Esophagus muscularis mucosa (tissue), 4 donors: ENCODE measurements around the gene MORN3. TPM values are rescaled to one million over a fixed set of nuclear protein-coding genes. Genes with fewer than 3 reads are reported as not detected.
A peak's percentile ranks its signal among the peaks of the same experiment; 100 is the strongest.

Experiments used
- DNase-seq: peaks from one replicate; pipeline ENCODE4 v3.0.0-alpha.2; 2017; ENCODE audit errors: extremely low spot score
- H3K27ac ChIP-seq, 4 donors: fragments of 200-600 bp; sonication (generic); replicated peaks in 1 of 4; 1 replicate in 3 of 4; 2 replicates in 1 of 4; pipeline ENCODE4 v1.5.1; 2016 to 2019; ENCODE audit warnings: mild to moderate bottlenecking in 1 of 4
- H3K27me3 ChIP-seq, 4 donors: fragments of 200-600 bp; sonication (generic); one replicate each; pipeline versions ENCODE4 v1.5.1 to v1.6.0; 2016 to 2019
- H3K36me3 ChIP-seq, 4 donors: fragments of 200-600 bp; sonication (generic); one replicate each; pipeline ENCODE4 v1.5.1; 2016 to 2019
- H3K4me1 ChIP-seq, 4 donors: fragments of 200-600 bp; sonication (generic); one replicate each; pipeline ENCODE4 v1.5.1; 2016 to 2019
- H3K4me3 ChIP-seq, 4 donors: fragments of 200-600 bp; sonication (generic); 1 replicate in 2 of 4; 2 replicates in 2 of 4; pipeline ENCODE4 v1.5.1; 2016 to 2019; ENCODE audit warnings: mild to moderate bottlenecking in 4 of 4, moderate library complexity in 1 of 4
- H3K9me3 ChIP-seq, 4 donors: fragments of 200-600 bp; sonication (generic); 1 replicate in 3 of 4; 2 replicates in 1 of 4; pipeline ENCODE4 v1.5.1; 2016 to 2019
- EP300 ChIP-seq: sonication (generic); formaldehyde crosslinking; IDR thresholded peaks from one replicate; pipeline ENCODE4 v1.6.1; 2017; ENCODE audit warnings: antibody characterized with exemption
- POLR2A ChIP-seq: fragments of 450-650 bp; IDR thresholded peaks from one replicate; pipeline ENCODE4 v1.6.1; 2017; ENCODE audit warnings: antibody characterized with exemption, moderate library complexity, mild to moderate bottlenecking, low read depth
- POLR2AphosphoS5 ChIP-seq, 2 donors: sonication (generic); formaldehyde crosslinking; IDR thresholded peaks; one replicate each; pipeline ENCODE4 v1.6.1; 2017; ENCODE audit warnings: antibody characterized with exemption in 2 of 2
- WGBS: methylation state at CpG from one replicate; pipeline ENCODE4 v1.1.5; 2018; 5-methylcytosine and 5-hydroxymethylcytosine counted together
- intact Hi-C: fragments of 100-400 bp; cut with DNase I; formaldehyde crosslinking; loops from one replicate; pipeline ENCODE4 v1.15.1; 2023
- total RNA-seq, 4 donors: library from RNA; depleted of rRNA; stranded (reverse); fragments of >200 nt; gene quantifications; one replicate each; pipeline versions ENCODE4 v1.1.0 to v1.2.1, GENCODE V29; 2016
- TF ChIP-seq, protein P1 (sequence below), 3 experiments: fragments of 200-600 bp in 2 of 3; fragments of 450-650 bp in 1 of 3; sonication (generic) in 2 of 3; IDR thresholded peaks; one replicate each; pipeline ENCODE4 v1.5.1; 2017 to 2019; ENCODE audit warnings: antibody characterized with exemption in 3 of 3, mild to moderate bottlenecking in 2 of 3, moderate library complexity in 1 of 3

Gene MORN3
- total RNA-seq, 4 donors from 2014 or later = 0.13 to 1.2 (median 0.17) TPM; not detected in 1

DNA sequence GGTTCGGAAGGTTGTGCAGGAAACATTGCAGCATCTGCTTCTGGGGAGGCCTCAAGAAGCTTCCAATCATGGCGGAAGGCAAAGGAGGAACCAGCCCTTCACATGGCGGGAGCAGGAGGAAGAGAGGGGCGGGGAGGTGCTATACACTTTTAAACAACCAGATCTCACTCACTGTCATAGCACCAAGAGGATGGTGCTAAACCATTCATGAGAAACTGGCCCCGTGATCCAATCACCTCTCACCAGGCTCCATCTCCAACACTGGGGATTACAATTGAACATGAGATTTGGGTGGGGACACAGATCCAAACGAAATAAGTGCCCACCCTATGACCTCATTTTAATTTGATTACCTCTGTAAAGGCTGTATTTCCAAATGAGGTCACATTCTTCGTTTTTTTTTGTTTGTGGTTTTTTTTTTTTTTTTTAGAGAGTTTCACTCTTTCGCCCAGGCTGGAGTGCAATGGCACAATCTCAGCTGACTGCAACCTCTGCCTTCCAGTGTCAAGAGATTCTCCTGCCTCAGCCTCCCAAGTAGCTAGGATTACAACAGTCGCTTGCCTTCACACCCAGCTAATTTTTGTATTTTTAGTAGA is 54.5 kb downstream of the MORN3 start:
- H3K9me3 ChIP-seq = no peaks in the 10 kb centered on the region
- no peak for DNase-seq
- intact Hi-C loops = no loop called here
- TF ChIP-seq POLR2AphosphoS5 (IDR thresholded peaks at IDR 0.05) (no peak), POLR2A (no peak), EP300 (no peak)
- TF ChIP-seq, protein P1, sequence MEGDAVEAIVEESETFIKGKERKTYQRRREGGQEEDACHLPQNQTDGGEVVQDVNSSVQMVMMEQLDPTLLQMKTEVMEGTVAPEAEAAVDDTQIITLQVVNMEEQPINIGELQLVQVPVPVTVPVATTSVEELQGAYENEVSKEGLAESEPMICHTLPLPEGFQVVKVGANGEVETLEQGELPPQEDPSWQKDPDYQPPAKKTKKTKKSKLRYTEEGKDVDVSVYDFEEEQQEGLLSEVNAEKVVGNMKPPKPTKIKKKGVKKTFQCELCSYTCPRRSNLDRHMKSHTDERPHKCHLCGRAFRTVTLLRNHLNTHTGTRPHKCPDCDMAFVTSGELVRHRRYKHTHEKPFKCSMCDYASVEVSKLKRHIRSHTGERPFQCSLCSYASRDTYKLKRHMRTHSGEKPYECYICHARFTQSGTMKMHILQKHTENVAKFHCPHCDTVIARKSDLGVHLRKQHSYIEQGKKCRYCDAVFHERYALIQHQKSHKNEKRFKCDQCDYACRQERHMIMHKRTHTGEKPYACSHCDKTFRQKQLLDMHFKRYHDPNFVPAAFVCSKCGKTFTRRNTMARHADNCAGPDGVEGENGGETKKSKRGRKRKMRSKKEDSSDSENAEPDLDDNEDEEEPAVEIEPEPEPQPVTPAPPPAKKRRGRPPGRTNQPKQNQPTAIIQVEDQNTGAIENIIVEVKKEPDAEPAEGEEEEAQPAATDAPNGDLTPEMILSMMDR (IDR thresholded peaks at IDR 0.05) = no peak
- no peaks in the 10 kb centered on the region for H3K36me3 ChIP-seq
- 78% methylated on average over 9 of the region's 9 CpGs for WGBS
- H3K27ac ChIP-seq = no peak overlapping the region
- no peak overlapping the region for H3K4me3 ChIP-seq
- H3K27me3 ChIP-seq = no peaks in the 10 kb centered on the region
- H3K4me1 ChIP-seq = peaks cover 11 to 27% (median 19%) of the 10 kb centered on the region in 4 donors

DNA sequence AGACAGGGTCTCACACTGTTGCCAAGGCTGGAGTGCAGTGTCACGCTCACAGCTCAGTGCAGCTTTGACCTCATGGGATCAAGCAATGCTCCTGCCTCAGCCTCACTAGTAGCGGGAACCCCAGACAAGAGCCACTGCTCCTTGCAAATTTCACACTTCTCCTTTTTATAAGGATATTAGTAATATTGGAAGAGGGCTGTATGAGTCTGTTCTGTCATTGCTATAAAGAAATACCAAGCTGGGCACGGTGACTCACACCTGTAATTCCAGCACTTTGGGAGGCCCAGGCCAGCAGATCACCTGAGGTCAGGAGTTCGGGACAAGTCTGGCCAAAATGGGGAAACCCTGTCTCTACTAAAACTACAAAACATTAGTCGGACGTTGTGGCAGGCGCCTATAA is 56.0 kb downstream of the MORN3 start:
- peaks cover 12 to 24% (median 20%) of the 10 kb centered on the region in 4 donors for H3K4me1 ChIP-seq
- DNase-seq = no peak
- no peaks in the 10 kb centered on the region for H3K36me3 ChIP-seq
- WGBS = 89% methylated on average over 7 of the region's 7 CpGs
- intact Hi-C loops = no loop called here
- H3K27ac ChIP-seq = no peak overlapping the region
- TF ChIP-seq POLR2AphosphoS5 (IDR thresholded peaks at IDR 0.05) = no peak
- no peak overlapping the region for H3K4me3 ChIP-seq
- H3K9me3 ChIP-seq = no peaks in the 10 kb centered on the region
- H3K27me3 ChIP-seq = no peaks in the 10 kb centered on the region

DNA sequence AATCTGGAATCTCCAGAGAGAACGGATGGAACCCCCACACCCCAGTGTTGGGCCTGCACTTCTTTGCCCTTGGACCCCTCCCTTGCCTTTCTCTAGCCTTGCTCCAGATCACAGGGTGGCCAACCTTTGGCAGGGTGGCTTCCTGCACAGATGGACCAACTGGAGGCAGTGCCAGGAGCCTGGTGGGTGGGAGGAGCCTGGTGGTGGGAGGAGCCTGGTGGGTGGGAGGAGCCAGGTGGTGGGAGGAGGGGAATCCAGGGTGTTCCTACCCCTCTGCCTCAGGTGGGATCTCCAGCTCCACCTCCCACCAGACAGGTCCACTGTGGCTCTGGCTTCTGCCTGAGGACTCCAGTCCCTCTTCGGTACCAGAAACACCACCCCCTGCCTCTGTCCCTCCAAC is 58.1 kb downstream of the MORN3 start:
- no peaks in the 10 kb centered on the region for H3K9me3 ChIP-seq
- TF ChIP-seq, protein P1 (IDR thresholded peaks at IDR 0.05) = no peak
- TF ChIP-seq POLR2AphosphoS5 (IDR thresholded peaks at IDR 0.05) = no peak
- TF ChIP-seq POLR2A = no peak
- peak overlapping the region; percentile 75 to 85 (median 80) for H3K27ac ChIP-seq
- intact Hi-C loops = no loop called here
- no peaks in the 10 kb centered on the region for H3K27me3 ChIP-seq
- 91% methylated on average over 2 of the region's 2 CpGs for WGBS
- no peaks in the 10 kb centered on the region for H3K36me3 ChIP-seq
- no peak overlapping the region for H3K4me3 ChIP-seq
- no peak for DNase-seq
- peaks cover 12 to 24% (median 20%) of the 10 kb centered on the region in 4 donors for H3K4me1 ChIP-seq

DNA sequence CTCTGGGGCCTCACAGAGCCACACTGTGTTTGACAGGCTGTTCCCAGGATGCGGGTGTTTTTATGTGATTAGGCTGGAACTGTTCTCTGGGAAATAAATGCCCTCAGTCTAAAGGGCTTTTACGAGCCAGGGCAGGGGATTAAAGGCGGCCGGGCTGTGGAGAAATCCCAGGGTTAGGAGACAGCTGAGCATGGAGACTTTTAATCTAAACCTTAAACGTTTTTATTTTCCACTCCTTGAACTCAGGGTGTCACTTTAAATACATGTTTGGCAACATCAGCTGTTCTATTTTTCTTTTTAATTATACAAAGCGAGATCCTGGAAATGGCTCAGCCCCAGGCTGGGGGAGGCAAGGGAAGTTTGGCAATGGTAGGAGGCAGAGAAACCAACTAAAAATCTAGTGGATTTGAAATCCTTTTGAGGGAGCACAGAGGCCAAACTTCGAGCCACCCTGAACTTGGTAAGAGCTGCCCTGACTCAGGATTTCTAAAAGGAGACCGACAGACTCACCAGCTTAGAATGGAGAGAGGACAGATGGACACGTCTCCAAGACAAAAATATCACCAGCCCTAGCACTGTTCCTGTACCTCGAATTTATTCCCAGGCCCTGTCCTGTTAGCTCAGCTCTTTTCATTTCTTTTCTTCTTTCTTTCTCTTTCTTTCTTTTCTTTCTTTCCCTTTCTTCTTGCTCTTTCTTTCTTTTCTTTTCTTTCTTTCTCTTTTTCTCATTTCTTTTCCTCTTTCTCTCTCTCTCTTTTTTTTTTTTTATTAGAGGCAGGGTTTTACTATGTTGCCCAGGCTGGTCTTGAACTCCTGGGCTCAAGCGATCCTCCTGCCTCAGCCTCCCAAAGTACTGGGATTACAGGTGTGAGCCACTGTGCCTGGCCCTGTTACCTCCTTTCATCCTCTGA is 59.0 kb downstream of the MORN3 start:
- Histone ChIP-seq H3K9me3 (no peaks in the 10 kb centered on the region), H3K27me3 (no peaks in the 10 kb centered on the region), H3K4me1 (peaks cover 12 to 24% (median 20%) of the 10 kb centered on the region in 4 donors), H3K4me3 (peak overlapping the region in 3 of 4 donors; percentile 22 to 25 (median 23)), H3K27ac (peak overlapping the region; percentile 75 to 85 (median 80)), H3K36me3 (no peaks in the 10 kb centered on the region)
- no peak for DNase-seq
- 24% methylated on average over 11 of the region's 11 CpGs for WGBS
- TF ChIP-seq POLR2A (no peak), EP300 (no peak), POLR2AphosphoS5 (IDR thresholded peaks at IDR 0.05) (no peak)
- TF ChIP-seq, protein P1 (IDR thresholded peaks at IDR 0.05) = no peak
- intact Hi-C loops = no loop called here

DNA sequence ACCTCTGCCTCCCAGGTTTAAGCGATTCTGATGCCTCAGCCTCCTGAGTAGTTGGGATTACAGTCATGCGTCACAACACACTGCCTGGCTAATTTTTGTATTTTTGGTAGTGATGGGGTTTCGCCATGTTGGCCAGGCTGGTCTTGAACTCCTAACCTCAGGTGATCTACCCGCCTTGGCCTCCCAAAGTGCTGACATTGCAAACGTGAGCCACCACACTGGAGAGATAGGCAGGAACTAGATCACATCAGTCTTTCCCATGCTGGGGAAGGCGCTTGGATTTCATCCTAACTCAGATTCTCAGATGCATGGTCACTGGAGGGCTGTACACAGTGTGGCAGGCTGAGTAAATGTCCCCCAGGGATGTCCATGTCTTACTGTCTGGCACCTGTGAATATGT is 61.2 kb downstream of the MORN3 start:
- Histone ChIP-seq H3K9me3 (no peaks in the 10 kb centered on the region), H3K4me3 (no peak overlapping the region), H3K36me3 (no peaks in the 10 kb centered on the region), H3K27ac (no peak overlapping the region), H3K27me3 (no peaks in the 10 kb centered on the region), H3K4me1 (peaks cover 12 to 24% (median 20%) of the 10 kb centered on the region in 4 donors)
- WGBS = 98% methylated on average over 6 of the region's 6 CpGs
- intact Hi-C loops = no loop called here
- no peak for DNase-seq
- no peak for TF ChIP-seq POLR2A
- TF ChIP-seq, protein P1 (IDR thresholded peaks at IDR 0.05) = no peak
- no peak for TF ChIP-seq EP300
- no peak for TF ChIP-seq POLR2AphosphoS5 (IDR thresholded peaks at IDR 0.05)
